ENCODE measurements around the gene MZT2B.
"Not testable (repeated sequence)": the region's sequence is repeated elsewhere in the genome, so short reads cannot be mapped to it uniquely, and the experiment has no call there.

The MZT2B gene

DNA sequence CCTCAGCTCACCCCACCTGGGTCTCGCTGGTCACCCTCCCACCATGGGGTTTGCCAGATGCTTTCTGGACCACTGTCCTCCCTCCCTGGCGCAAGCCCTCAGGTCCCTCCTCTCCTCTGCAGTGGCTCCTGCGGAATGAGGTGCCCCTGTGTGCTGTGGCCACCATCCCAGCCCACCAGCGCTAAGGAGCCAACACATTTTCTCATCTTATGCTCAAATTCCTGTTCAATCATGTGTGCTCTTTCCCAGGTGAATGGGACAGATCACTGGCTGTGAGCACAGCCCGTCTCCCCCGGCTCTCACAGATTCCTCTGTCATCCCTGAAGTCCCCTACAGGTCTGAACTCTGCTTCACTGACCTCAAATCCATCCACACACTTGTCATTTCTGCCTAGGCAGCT is 21.9 kb upstream of the MZT2B start:
- no peak for DNase-seq (ENCODE audit: low spot score)
- ChIA-PET POLR2A (ENCODE audit: low non-redundant PET) (no interaction called here), CTCF (no interaction called here)
- TF ChIP-seq, protein P1, sequence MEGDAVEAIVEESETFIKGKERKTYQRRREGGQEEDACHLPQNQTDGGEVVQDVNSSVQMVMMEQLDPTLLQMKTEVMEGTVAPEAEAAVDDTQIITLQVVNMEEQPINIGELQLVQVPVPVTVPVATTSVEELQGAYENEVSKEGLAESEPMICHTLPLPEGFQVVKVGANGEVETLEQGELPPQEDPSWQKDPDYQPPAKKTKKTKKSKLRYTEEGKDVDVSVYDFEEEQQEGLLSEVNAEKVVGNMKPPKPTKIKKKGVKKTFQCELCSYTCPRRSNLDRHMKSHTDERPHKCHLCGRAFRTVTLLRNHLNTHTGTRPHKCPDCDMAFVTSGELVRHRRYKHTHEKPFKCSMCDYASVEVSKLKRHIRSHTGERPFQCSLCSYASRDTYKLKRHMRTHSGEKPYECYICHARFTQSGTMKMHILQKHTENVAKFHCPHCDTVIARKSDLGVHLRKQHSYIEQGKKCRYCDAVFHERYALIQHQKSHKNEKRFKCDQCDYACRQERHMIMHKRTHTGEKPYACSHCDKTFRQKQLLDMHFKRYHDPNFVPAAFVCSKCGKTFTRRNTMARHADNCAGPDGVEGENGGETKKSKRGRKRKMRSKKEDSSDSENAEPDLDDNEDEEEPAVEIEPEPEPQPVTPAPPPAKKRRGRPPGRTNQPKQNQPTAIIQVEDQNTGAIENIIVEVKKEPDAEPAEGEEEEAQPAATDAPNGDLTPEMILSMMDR (conservative IDR thresholded peaks at IDR 0.05; ENCODE audit: low read depth) = no peak
- no peak overlapping the region for H3K27ac ChIP-seq

- DNase-seq (ENCODE audit: low spot score); CTCF ChIA-PET; H3K27ac ChIP-seq; POLR2A ChIA-PET (ENCODE audit: low non-redundant PET): not testable (repeated sequence)
These were observed 21.0 kb upstream of the MZT2B start for GRCh38 chr2:130160838-130161705.

DNA sequence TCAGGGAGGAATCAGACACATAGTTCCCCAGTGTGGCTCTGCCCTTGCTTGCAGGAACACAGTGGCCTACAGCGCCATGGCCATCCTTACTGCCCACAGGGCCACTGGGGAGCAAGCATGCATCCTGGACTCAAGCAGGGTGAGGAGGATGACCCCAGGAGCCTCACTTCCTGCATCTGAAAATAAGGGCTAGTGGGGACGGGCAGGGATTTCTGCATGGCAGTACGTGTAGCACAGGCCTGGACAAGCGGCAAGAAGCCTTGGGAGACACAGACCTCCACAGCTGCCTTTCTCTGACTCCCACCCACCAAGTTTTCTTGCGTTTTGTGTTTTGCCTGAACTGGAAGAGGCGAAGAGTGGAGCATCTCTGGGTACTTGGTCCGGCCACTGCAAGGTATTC is 19.6 kb upstream of the MZT2B start:
- DNase-seq (ENCODE audit: low spot score); H3K27ac ChIP-seq; CTCF ChIA-PET; POLR2A ChIA-PET (ENCODE audit: low non-redundant PET): not testable (repeated sequence)

- TF ChIP-seq, protein P1 (conservative IDR thresholded peaks at IDR 0.05; ENCODE audit: low read depth) = no peak
- POLR2A ChIA-PET (ENCODE audit: low non-redundant PET) = no interaction called here
- CTCF ChIA-PET = no interaction called here
- DNase-seq (ENCODE audit: low spot score) = no peak
- no peak overlapping the region for H3K27ac ChIP-seq
These were observed 19.1 kb upstream of the MZT2B start for GRCh38 chr2:130162968-130163367.

DNA sequence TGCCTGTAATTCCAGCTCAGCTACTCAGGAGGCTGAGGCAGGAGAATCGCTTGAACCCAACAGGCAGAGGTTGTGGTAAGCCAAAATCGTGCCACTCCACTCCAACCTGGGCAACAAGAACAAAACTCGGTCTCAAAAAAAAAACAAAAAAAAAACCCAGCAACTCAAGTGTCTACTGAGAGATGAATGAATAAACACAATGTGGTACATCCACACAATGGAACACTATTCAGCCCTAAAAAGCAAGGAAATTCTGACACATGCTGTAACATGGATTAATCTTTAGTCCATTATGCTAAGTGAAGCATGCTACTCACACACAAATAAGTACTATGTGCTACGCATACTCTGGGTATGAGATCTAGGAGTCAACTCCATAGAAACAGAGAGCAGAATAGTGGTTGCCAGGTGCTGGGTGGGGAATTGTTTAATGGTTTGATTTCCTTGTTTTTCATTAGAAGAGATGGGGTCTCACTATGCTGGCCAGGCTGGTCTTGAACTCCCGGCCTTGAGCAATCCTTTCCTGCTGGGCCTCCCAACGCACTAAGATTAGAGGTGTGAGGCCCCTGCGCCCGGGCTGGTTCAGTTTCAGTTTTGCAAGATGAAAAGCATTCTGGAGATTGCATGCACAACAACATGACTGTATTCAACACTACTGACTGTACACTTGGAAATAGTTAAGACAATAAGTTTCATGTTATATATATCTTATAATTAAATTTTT is 16.6 kb upstream of the MZT2B start:
- H3K27ac ChIP-seq = no peak overlapping the region
- ChIA-PET CTCF (no interaction called here), POLR2A (ENCODE audit: low non-redundant PET) (no interaction called here)
- TF ChIP-seq, protein P1 (conservative IDR thresholded peaks at IDR 0.05; ENCODE audit: low read depth) = no peak
- DNase-seq (ENCODE audit: low spot score) = no peak

DNA sequence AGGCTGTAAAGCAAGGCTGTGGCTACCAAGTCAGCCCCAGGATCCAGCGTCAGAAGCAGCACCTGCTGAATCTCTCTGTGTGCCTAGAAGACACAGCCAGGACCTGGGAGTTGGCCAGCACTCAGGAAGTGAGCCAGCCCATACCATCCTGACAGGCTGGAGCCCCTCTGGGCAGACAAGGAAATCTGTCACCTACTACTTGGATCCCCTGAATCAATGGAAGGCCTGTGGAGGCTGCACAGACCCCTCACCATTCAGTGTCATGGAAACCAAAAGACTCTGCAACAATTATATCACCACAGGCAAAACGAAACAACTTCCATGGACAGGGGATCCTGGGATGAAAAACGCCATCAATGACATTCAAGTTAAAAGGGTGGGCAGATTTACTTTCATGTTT is 15.5 kb upstream of the MZT2B start:
- DNase-seq (ENCODE audit: low spot score); H3K27ac ChIP-seq; CTCF ChIA-PET; POLR2A ChIA-PET (ENCODE audit: low non-redundant PET): not testable (repeated sequence)

- POLR2A ChIA-PET (ENCODE audit: low non-redundant PET) = interaction anchor here (0.7 kb wide), 1 partner anchor 13 kb away, joined by 3 read pairs; no protein-coding TSS in a partner anchor
- H3K27ac ChIP-seq; CTCF ChIA-PET; DNase-seq (ENCODE audit: low spot score): not testable (repeated sequence)
These were observed 12.9 kb upstream of the MZT2B start for GRCh38 chr2:130169163-130169562.

GRCh38 chr2:130169896-130170295 is 12.2 kb upstream of the MZT2B start:
- ChIA-PET CTCF (no interaction called here), POLR2A (ENCODE audit: low non-redundant PET) (interaction anchor here (0.7 kb wide), 1 partner anchor 12 kb away, joined by 3 read pairs; no protein-coding TSS in a partner anchor)
- DNase-seq (ENCODE audit: low spot score) = no peak
- no peak overlapping the region for H3K27ac ChIP-seq
- TF ChIP-seq, protein P1 (conservative IDR thresholded peaks at IDR 0.05; ENCODE audit: low read depth) = no peak

GRCh38 chr2:130174866-130175265 is 7.2 kb upstream of the MZT2B start:
- POLR2A ChIA-PET (ENCODE audit: low non-redundant PET); H3K27ac ChIP-seq; DNase-seq (ENCODE audit: low spot score); CTCF ChIA-PET: not testable (repeated sequence)

DNA sequence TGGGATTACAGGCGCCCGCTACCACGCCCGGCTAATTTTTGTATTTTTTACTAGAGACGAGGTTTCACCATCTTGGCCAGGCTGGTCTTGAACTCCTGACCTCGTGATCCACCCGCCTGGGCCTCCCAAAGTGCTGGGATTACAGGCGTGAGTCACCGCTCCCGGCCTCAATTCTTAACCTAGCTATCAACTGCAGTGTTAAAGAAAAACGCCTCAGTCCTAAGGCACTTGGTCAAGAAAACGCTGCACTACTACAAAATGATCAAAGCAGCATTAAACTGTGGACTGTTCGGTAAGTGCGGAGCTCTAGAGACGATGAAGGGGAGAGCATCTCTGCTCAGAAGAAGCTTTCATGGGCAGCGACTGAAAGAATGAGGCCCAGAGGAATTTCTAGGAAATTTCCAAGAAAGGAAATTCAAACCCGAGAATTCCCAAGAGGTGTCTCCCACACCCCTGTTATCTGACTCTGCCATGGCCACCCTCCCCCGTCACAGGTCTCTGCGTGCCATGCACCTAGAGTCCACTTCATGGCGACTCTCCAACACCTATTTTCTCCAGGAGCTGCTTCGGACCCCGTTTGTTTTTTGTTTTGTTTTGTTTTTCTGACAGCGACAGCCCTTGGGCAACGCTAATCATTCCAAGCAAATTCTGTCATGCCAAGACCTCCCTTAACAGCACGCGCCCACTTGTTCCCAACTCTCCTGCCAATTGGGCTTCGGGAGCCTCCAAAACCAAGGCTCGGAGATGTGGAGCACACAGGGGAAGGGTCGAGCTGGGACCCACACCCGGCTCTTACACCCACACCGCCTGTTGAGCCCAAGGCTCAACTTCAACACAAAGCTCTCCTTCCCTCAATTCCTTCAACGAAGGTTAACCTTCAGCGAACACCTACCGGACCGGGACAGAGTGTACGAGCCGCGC is 1.4 kb upstream of the MZT2B start:
- not testable (repeated sequence) for DNase-seq (ENCODE audit: low spot score)
- POLR2A ChIA-PET (ENCODE audit: low non-redundant PET) = interaction anchor here (0.6 to 1.6 kb wide), 2 partner anchors 43 to 162 kb away, joined by 5 to 6 read pairs; partner anchors contain the start of gene IMP4
- peak overlapping the region; percentile 89 for H3K27ac ChIP-seq
- CTCF ChIA-PET = interaction anchor here (0.5 to 0.7 kb wide), 3 partner anchors 25 to 158 kb away, joined by 3 read pairs; no protein-coding TSS in a partner anchor
